H1 (cell line): ENCODE measurements around the gene SNRPD3. TPM values are rescaled to one million over a fixed set of nuclear protein-coding genes. Genes with fewer than 3 reads are reported as not detected.
A peak's percentile ranks its signal among the peaks of the same experiment; 100 is the strongest.

Experiments used
- BACH1 ChIP-seq: IDR thresholded peaks from 2 replicates; pipeline ENCODE4 v1.6.1; 2012; ENCODE audit warnings: low read length, improper control_type of control experiment
- CBX8 ChIP-seq: fragments of 300-800, 300-1000 bp; sonication (generic); IDR thresholded peaks from 2 replicates; pipeline ENCODE4 v1.7.1; 2016; ENCODE audit warnings: low read depth, low read length, borderline replicate concordance
- CEBPB ChIP-seq: IDR thresholded peaks from 2 replicates; pipeline ENCODE4 v1.6.1; 2012; ENCODE audit warnings: low read depth, low read length
- CHD1 ChIP-seq: IDR thresholded peaks from 2 replicates; pipeline ENCODE4 v1.6.1; 2012; ENCODE audit warnings: low read depth, low read length, improper control_type of control experiment
- EGR1 ChIP-seq: IDR thresholded peaks from 2 replicates; pipeline ENCODE4 v1.6.1; 2011; ENCODE audit warnings: low read depth, low read length, borderline replicate concordance
- GTF2F1 ChIP-seq: IDR thresholded peaks from 2 replicates; pipeline ENCODE4 v1.6.1; 2012; ENCODE audit warnings: low read depth, low read length, improper control_type of control experiment, borderline replicate concordance
- JUND ChIP-seq: IDR thresholded peaks from 2 replicates; pipeline ENCODE4 v1.6.1; 2011; ENCODE audit warnings: mild to moderate bottlenecking, improper control_type of control experiment, low read length
- KDM1A ChIP-seq: fragments of 200-600, 300-600 bp; sonication (generic); IDR thresholded peaks from 2 replicates; pipeline ENCODE4 v1.7.1; 2016; ENCODE audit warnings: mild to moderate bottlenecking, low read length, borderline replicate concordance
- KDM4A ChIP-seq: IDR thresholded peaks from one replicate; pipeline ENCODE4 v1.7.1; 2012; ENCODE audit warnings: low read depth, mild to moderate bottlenecking, moderate library complexity, low read length, inconsistent platforms; ENCODE audit not compliant: severe bottlenecking
- KDM5A ChIP-seq: fragments of 200-600 bp; IDR thresholded peaks from 2 replicates; pipeline ENCODE4 v1.7.1; 2012; ENCODE audit warnings: mild to moderate bottlenecking, low read length, inconsistent platforms, mixed read lengths
- MAFK ChIP-seq: IDR thresholded peaks from 2 replicates; pipeline ENCODE4 v1.6.1; 2012; ENCODE audit warnings: low read depth, mild to moderate bottlenecking, improper control_type of control experiment, low read length
- MAX ChIP-seq: IDR thresholded peaks from 2 replicates; pipeline ENCODE4 v1.6.1; 2012; ENCODE audit warnings: inconsistent platforms
- NANOG ChIP-seq: IDR thresholded peaks from 2 replicates; pipeline ENCODE4 v1.6.1; 2011; ENCODE audit warnings: low read length, low read depth, mild to moderate bottlenecking, inconsistent platforms; ENCODE audit not compliant: insufficient read depth, poor library complexity, severe bottlenecking
- POLR2A ChIP-seq, 2 experiments: IDR thresholded peaks; 1 replicate in 1 of 2; 2 replicates in 1 of 2; pipeline ENCODE4 v1.6.1; 2011; ENCODE audit warnings: low read depth in 2 of 2, low read length in 2 of 2, mild to moderate bottlenecking in 2 of 2; ENCODE audit errors: control extremely low read depth in 1 of 2
- POLR2AphosphoS5 ChIP-seq: IDR thresholded peaks from 2 replicates; pipeline ENCODE4 v1.6.1; 2011; ENCODE audit warnings: low read depth, low read length
- RFX5 ChIP-seq: IDR thresholded peaks from 2 replicates; pipeline ENCODE4 v1.6.1; 2011; ENCODE audit warnings: low read depth, low read length, improper control_type of control experiment, borderline replicate concordance
- RNF2 ChIP-seq: fragments of 200-900, 300-1000 bp; sonication (generic); IDR thresholded peaks from 2 replicates; pipeline ENCODE4 v1.7.1; 2016; ENCODE audit warnings: borderline replicate concordance, low read depth, mild to moderate bottlenecking, antibody characterized with exemption, low read length; ENCODE audit not compliant: poor library complexity, severe bottlenecking; ENCODE audit errors: missing control alignments
- RXRA ChIP-seq: IDR thresholded peaks from 2 replicates; pipeline ENCODE4 v1.6.1; 2011; ENCODE audit warnings: low read depth, mild to moderate bottlenecking, low read length, moderate library complexity; ENCODE audit not compliant: insufficient read depth
- SAP30 ChIP-seq: fragments of 300-600 bp; sonication (generic); IDR thresholded peaks from 2 replicates; pipeline ENCODE4 v1.7.1; 2012; ENCODE audit warnings: low read length, moderate library complexity, mild to moderate bottlenecking, inconsistent platforms; ENCODE audit not compliant: insufficient read depth, insufficient replicate concordance
- SIX5 ChIP-seq: IDR thresholded peaks from 2 replicates; pipeline ENCODE4 v1.6.1; 2011; ENCODE audit warnings: mild to moderate bottlenecking, low read depth, low read length
- SP2 ChIP-seq: IDR thresholded peaks from 2 replicates; pipeline ENCODE4 v1.6.1; 2012; ENCODE audit warnings: mild to moderate bottlenecking, low read length, inconsistent platforms
- TAF7 ChIP-seq: optimal IDR thresholded peaks from 2 replicates; pipeline ENCODE3; 2011; ENCODE audit warnings: low read depth, mild to moderate bottlenecking, inconsistent platforms, low read length, moderate library complexity, borderline replicate concordance
- TCF12 ChIP-seq: IDR thresholded peaks from 2 replicates; pipeline ENCODE4 v1.6.1; 2011; ENCODE audit warnings: low read depth, mild to moderate bottlenecking, low read length
- ZNF274 ChIP-seq: IDR thresholded peaks from 2 replicates; pipeline ENCODE4 v1.7.0; 2012; ENCODE audit warnings: low read length, borderline replicate concordance; ENCODE audit errors: extremely low read depth
- polyA plus RNA-seq, 7 experiments: library from polyadenylated mRNA; depleted of rRNA in 3 of 7; stranded (reverse) in 5 of 7; unstranded in 2 of 7; fragments of >200 nt in 5 of 7; fragments of 200-250 nt in 2 of 7; gene quantifications; 1 replicate in 5 of 7; 2 replicates in 1 of 7; 4 replicates in 1 of 7; pipeline versions ENCODE4 v1.2.1 to v1.2.3, GENCODE V29; 2011 to 2013; ENCODE audit warnings: missing spikeins in 2 of 7, mixed read lengths in 2 of 7
- total RNA-seq: library from RNA; stranded (reverse); fragmentation: NEBNext Ultra II Directional; extraction: Animal tissue kit (Norgen Biotek cat#: 25700); gene quantifications from 2 replicates; pipeline ENCODE4 v1.2.1, GENCODE V29; 2021

The SNRPD3 gene
- total and polyA plus RNA-seq, 2 of the 8 experiments (the other 6 are each of a cell fraction or from before 2014, with no cell fraction given) = 200 to 455 TPM

DNA sequence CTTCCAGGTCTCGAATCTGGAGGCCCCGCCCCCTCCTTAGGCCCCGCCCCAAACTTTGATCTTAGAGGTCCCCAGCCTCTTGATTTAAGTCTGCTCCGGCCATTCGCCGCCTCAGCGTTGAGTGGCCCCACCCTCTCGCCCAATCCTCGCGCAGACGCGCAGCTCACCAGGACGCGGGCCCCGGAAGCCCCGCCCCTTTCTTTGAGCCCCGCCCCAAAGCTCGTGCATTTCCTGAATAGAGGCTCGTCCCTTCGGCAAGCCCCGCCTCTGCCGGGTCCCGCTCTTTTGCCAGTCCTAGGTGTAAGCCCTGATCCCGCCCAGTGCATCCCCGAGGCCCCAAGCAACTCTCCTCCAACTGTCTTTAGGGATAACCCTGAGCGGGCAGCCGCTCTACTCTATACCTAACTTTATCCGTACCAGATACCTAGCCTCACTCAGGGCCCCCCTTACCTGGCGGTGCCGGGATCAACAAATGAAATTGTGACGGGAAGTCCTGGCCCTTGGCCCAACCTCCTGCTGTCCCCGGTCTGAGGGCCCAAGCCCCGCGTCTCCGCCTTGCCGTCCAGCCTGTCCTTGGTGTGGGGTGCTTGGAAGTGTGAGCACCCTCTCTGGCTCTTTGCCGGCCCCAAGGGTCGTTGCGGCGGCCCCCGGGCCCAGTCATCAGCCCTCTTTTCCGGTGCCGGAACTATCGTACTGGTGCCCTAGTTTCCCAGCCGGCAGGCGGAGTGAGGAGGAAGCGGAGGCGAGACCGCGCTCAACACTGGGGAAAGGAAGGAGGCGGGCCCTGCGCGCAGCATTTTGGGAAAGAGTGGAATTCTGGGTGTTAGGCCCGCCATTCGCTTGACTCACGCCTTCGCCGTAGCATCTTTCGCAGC, at the start of gene SNRPD3 (continued):
- TF ChIP-seq RFX5 (no peak), NANOG (peak; percentile 70), KDM5A (peak; percentile 85; the same call in 1 of the 2 replicates), SAP30 (peak; percentile 57), ZNF274 (no peak), GTF2F1 (peak; percentile 39; the same call in 1 of the 2 replicates), CEBPB (no peak), MAFK (no peak), TAF7 (peak; percentile 85), CBX8 (no peak), SP2 (no peak), KDM4A (peak; percentile 51), CHD1 (no peak), SIX5 (no peak; the same call in 1 of the 2 replicates), EGR1 (peak; percentile 67; the same call in 1 of the 2 replicates), JUND (peak; percentile 35; the same call in 1 of the 2 replicates), POLR2AphosphoS5 (peak; percentile 80; the same call in 1 of the 2 replicates), POLR2A (IDR thresholded peaks at IDR 0.05; ENCODE audit: control extremely low read depth in 1 of 2, low read depth in 2 of 2, low read length in 2 of 2) (peak; percentile 56 to 67; a peak in 1 of 3 replicates), MAX (peak; percentile 32; the same call in 1 of the 2 replicates), RXRA (no peak), TCF12 (no peak), BACH1 (no peak), RNF2 (no peak), KDM1A (no peak)
